NCI-H1105 treated with DMSO at 0.1 percent for 48 hours (cell line): ENCODE measurements around the gene TDRD12.
A peak's percentile ranks its signal among the peaks of the same experiment; 100 is the strongest.
"Not testable (repeated sequence)": the region's sequence is repeated elsewhere in the genome, so short reads cannot be mapped to it uniquely, and the experiment has no call there.

Experiments
- DNase-seq: peaks from one replicate; lab custom pipeline; 2025; lab: John Stamatoyannopoulos, UW

TDRD12 gene

DNA sequence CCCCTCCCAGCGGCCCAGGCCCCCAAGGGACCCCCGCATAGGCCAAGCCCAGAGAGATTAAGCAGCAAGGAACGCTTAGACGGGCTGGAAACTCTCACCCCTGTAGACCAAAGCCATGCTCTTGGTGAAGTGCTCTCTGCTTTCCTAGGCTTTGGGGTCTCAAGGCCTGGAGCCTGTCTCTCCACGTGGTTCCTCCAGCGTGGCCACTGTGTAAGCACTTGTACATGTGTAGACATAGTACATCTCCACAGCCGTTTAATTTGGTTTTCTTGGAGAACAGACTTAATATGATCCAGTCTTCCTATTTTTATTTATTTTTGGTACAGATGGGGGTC, 26.9 kb upstream of the TDRD12 start:
- DNase-seq: no peak

DNA sequence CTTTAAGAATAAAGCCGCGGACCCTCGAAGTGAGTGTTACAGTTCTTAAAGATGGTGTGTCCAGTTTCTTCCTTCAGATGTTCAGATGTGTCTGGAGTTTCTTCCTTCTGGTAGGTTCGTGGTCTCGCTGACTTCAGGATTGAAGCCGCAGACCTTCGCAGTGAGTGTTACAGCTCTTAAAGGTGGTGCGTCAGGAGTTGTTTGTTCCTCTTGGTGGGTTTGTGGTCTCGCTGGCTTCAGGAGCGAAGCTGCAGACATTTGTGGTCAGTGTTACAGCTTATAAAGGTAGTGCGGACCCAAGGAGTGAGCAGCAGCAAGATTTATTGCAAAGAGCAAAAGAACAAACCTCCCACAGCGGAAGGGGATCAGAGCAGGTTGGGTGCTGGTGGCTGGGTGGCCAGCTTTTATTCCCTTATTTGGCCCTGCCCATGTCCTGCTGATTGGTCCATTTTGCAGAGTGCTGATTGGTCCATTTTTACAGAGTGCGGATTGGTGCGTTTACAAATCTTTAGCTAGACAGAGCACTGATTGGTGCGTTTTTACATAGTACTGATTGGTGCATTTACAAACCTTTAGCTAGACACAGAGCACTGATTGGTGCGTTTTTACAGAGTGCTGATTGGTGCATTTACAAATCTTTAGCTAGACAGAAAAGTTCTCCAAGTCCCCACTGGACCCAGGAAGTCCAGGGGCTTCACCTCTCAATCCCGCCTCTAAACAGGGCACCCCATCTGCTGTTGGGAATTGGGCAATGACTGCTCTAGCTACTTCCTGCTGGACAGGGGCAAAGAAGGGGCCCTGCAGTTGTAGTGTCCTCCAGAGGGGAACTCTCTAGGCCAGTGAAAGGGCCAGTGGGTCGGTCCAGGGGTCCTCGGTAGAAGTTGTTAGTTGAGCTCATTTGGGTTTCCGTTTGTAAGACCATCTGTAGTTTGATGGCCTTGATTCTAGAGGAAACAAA, 26.1 kb upstream of the TDRD12 start:
- not testable (repeated sequence) for DNase-seq

DNA sequence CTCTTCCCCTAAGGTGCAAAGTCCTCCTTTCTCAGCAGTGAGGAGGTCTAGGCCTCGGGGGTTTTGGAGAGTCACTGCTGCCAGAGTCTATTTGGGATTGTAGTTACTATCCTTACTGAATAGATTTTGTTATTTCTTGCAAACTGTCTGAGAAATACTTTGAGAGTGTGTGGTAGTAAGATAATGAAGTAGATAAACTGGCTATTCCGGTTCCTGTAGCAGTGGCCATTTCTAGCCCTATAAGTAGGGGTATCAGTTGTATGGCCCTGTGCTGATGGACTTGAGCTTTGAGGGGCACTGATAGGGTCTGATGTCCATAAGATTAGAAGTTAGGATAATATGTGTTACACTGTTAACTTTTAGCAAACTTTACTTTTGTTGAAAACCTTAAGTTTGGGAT, 25.3 kb upstream of the TDRD12 start:
- not testable (repeated sequence) for DNase-seq

DNA sequence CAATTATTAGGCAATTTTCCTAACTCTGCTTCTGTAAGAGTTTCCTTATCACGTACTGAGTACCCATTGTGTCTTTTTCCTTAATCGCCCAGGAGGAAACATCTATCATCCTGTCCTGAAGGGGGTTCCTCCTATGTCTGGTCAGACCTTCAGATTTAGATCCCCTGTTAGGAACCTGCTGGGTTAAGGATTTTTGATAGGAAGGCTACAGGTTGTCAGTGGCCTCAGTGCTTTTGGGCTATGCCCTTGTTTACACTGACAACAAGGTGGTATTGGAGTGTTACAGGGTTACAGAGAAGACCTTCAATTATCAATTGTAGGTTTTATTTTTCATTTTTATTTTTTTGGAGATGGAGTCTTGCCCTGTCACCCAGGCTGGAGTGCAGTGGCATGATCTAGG, 24.7 kb upstream of the TDRD12 start:
- not testable (repeated sequence) for DNase-seq

DNA sequence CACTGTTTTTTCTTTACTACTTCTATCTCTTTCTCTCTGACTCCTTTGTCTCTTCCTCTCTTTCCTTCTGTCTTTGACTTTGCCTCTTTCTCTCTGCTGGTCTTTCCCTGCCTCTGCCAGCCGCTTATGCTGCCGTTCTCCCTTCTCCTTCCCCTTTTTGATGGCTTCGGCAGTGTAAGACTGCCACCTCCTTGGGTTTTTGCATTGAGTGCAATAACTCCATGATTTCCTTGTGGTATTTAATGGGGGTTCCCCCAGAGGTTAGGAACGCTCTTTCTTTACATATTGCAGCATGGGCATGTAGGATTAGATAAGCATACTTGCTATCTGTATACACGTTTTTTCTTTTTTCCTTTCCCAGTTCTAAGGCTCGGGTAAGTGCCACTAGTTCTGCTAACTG, 24.1 kb upstream of the TDRD12 start:
- DNase-seq: not testable (repeated sequence)

DNA sequence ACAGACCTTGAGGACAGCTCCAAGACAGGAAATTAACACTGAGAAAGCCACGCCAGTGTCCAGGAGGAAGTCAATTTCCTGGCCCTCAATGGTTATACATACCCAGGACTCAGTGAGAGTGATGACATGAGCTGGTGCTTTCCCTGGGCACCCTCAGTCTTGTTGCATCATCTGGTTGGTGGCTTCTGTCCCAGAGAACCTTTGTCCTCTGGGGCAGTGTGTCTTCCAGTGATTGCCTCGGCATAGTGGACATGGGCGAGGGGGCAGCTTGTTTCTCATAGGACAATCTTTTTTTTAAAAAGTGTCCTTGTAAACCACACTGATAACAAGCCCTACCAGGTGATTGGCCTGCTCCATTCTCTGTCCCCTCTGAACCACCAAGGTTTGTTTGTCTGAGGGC, 22.8 kb upstream of the TDRD12 start:
- not testable (repeated sequence) for DNase-seq

DNA sequence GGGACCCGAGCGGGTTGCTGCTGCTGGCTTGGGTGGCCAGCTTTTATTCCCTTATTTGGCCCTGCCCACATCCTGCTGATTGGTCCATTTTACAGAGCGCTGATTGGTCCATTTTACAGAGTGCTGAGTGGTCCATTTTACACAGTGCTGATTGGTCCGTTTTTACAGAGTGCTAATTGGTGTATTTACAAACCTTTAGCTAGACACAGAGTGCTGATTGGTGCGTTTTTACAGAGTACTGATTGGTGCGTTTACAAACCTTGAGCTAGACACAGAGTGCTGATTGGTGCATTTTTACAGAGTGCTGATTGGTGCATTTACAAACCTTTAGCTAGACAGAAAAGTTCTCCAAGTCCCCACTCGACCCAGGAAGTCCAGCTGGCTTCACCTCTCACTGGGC, 19.4 kb upstream of the TDRD12 start:
- DNase-seq: not testable (repeated sequence)

DNA sequence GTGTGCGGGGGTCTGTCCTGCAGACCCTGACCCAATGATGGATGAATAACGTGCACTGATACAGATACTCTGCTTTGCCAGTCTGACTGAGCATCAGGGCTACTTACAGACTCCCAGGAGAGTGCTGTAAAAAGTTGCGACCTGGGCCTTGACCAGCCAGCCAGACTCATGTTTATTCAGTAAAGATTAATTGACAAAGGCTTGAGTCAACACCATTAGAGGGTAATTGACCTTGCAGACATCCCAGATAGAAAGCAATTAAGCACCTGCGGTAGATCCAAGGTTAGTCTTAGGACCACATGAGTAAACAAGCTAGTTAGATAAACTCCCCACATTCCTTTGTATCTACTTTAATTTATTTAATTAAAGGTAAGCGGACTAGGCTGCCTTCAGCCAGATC, 17.6 kb upstream of the TDRD12 start:
- DNase-seq: peak; percentile 50

DNA sequence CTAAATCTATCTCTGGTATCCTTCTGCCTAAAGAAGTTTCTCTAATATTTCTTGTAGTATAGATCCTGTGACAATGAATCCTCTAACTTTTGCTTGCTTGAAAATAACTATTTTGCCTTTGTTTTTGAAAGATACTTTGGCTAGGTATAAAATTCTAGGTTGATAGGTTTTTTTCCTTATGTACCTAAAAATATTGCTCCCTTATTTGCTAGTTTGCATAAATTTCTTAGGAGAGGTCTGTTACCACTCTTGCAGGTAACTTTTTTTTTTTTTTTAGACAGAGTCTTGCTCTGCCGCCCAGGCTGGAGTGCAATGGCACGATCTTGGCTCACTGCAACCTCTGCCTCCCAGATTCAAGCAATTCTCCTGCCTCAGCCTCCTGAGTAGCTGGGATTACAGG, 15.6 kb upstream of the TDRD12 start:
- DNase-seq: not testable (repeated sequence)

DNA sequence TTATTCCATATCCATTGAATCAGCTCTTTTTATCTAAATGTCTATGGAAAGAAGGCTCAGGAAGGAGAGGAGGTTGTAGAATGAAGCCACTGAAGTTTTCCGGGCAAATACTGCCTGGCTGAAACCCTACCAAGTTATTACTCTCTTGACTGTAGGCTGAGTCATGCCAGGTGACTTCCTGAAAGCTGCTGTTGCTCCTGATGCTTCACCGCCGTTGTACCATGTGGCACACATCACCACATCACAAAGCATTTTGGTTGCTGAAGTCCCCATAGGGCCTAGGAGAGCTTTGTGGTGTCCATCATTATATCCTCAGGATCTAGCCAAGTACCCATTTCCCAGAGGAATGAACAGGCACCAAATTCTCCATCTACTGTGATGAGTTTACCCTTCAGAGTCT, 11.1 kb upstream of the TDRD12 start:
- DNase-seq: no peak

DNA sequence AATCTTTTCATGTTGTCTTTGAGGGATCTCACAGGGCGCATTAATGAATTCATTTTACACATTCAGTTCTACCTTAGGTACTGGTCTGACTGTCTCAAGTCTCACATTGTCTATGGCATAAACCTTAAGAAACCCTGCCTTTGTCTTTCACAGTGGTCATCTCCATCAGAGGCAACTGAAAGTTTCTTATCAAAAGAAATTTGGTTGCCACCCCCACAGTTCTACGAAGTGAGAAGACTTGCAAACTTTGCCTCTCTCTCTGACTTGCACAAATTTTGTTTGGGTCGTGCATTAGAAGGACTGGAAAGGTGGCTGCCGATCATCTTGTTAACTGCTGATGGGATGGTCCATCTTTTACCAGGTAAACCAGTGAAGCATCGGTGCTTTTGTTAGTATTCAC, 10.5 kb upstream of the TDRD12 start:
- DNase-seq: no peak

DNA sequence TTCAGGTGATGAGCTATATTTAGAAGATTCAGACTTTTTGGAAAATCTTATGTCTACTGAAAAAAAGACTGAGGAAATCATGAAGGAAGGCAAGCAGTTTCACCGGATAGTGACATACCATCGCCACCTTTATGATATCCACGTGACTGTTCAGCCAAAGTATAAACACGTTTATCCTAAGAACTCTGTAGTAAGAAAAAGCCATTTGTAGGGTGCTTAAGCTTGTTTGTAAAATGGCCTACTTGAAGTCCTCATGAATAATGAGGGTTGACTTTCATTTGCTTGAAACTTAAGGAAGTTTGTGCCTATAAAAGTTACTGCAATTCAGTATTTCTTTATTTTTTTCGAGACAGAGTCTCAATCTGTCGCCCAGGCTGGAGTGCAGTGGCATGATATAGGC, 7.8 kb upstream of the TDRD12 start:
- DNase-seq: no peak

DNA sequence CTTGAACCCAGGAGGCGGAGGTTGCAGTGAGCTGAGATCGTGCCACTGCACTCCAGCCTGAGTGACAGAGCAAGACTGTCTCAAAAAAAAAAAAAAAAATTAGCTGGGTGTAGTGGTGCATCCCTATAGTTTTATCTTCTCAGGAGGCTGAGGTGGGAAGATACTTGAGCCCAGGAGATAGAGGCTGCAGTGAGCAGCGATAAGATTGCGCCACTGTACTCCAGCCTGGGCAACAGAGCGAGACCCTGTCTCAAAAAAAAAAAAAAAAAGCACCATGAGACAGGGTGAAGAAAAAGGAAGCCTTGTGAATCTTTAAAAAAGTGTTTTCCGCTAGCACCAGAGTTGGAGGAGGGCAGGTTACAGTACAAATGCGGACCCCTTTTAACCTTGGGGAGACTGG, 3.4 kb upstream of the TDRD12 start:
- not testable (repeated sequence) for DNase-seq

DNA sequence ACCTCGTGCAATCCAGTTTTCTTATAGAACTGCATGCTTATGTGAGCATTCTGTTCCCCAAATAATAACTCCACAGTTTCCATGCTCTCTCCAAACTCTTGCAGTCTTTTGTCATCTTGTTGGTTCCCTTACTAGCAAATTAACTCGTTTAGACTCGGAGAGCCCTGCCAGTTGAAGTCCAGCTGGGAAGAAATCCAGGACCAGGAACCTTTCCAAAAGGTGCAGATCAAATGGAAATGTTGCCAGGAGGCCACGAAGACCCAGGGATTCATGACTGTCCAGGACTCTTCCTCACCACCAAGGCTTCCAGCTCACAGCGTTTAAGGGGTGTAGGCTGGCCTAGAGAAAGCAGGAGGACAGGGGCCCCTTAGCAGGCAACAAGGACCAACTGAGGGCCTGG, 2.1 kb upstream of the TDRD12 start:
- no peak for DNase-seq

DNA sequence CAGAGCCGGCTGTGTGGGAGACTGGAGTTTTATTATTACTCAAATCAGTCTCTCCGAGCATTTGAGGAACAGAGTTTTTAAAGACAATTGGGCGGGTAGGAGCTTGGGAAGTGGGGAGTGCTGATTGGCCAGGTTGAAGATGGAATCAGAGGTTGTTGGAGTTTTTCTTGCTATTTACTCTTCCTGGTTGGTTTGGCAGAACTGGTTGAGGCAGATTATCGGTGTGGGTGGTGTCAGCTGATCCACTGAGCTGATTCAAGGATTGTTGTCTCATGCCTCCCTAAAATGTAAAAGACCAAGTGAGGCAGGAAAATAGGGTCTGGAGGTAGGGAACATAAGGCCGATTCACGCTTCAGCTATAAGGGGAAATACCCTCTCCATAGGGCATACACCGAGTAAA, 1.3 kb upstream of the TDRD12 start:
- DNase-seq: no peak

DNA sequence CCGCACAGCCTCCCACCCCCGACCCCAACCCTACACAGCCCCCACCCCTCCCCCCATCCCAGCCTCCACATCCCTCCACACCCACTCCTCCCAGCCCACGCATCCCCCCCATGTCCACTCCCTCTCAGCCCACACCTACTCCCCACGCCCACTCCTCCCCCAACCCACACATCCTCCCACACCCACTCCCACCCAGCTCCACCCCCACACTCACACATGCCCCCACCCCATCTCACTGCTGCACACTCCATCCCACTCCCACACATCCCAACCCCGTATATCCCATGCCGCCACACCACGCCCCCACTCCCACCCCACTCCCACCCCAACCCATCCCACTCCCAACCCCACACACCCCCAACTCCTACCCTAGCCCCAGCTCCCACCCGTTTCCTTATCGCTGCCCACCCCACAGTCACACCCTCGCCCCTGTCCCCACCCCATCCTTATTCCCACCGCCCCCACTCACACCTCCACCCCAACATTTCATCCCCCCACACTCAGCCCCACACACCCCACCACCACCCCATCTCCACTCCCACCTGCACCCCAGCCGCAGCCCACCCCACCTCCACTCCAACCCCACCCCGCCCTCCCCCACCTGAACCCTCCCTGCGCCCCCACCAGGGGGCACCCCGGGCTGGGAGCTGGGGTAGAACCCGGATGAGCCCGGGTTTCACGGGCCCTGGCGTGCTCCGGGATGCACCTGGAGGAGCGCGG, 809 bp downstream of the TDRD12 start:
- DNase-seq: no peak

DNA sequence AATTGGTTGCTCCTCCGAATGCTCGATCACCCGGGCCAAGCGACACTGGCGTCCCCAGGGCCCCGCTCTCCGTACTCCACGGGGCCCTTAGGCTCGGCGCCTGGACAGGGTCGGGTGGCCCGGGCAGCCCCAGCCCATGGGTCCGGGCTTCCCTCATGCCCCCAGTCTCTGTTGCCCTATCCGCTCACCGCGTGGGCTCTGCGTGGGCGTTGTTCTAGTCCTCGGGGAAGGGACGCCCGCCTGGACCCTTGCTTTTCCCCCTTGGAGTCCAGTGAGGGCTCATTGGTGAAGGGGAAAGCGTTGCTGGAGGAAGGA, 1.3 kb downstream of the TDRD12 start:
- DNase-seq: no peak

DNA sequence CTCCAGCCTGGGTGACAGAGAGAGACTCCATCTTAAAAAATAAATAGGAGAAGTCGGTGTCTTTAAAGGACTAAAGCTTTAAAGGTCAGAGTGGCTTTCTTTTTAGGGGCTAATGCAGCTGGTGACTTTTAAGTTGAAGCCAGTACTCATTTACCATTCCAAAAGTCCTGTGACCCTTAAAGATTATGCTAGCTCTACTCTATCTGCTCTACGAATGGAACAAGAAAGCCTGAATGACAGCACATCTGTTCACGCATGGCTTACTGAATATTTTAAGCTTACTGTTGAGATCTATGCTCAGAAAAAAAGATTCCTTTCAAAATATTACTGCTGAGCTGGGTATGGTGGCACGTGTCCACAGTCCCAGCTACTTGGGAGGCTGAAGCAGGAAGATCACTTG, 16.4 kb downstream of the TDRD12 start:
- DNase-seq: no peak

DNA sequence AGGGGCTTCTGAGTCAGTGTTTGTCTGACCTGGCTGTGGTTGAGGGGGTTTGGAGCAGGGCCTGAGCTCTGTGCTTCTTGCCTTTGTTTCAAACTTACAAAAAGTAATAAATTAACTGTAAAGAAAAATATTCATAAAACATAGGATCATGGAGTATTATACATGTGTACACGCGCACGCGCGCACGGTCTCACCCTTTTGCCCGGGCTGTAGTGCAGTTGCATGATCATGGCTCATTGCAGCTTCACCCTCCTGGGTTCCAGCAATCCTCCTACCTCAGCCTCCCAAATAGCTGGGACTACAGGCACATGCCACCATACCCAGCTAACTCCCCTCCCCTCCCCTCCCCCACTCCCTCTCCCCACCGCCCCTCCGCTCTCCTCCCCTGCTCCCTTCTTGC, 23.5 kb downstream of the TDRD12 start:
- DNase-seq: no peak

DNA sequence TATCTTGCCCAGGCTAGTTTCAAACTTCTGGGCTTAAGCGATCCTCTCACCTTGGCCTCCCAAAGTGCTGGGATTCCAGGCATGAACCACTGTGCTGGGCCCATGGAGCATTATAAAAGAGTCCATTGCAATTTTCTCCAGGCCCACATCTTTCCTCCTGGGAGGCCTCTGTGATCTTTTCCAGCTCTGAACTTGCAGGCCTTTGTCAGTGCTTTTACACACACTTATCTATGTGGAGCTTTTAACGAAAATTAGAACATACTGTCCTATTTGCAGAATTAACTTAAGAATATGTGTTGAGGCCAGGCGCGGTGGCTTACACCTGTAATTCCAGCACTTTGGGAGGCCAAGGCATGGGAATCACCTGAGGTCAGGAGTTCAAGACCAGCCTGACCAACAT, 23.9 kb downstream of the TDRD12 start:
- no peak for DNase-seq

DNA sequence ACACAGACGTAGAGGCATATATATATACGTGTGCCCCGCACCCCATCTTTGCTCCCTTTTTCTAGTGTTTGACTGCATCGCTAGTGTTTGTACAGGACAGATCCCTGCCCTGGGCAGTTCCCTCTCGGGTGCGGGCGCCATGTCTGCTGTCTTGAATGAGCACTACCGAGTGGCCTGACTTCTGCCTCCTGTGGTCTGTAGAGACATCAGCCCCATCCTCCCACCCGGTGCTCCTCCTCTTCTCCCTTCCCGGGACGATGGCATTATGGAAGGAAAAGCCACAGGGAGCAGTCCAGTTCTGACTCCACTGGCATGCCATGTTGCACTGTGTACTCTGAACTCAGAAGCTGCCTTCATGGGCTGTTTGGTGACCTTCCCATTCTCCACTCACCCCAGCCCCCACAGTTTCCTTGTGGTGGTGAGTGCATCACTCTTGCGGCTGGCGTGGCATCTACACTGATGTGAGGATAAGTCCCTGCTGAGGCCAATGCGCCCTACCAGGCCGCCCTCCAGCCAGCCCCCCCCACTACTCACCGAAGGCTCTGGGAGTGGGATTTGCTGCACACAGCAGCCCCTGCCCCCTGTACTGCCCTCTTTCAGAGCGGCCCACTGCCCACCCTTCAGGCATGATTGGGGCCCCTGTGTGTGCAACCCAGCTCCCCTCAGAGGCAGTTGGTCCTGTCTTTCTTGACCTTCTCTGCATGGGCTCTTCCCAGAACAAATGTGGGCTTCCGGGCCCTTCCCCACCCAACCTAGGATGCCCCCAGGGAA, 25.2 kb downstream of the TDRD12 start:
- DNase-seq: no peak

DNA sequence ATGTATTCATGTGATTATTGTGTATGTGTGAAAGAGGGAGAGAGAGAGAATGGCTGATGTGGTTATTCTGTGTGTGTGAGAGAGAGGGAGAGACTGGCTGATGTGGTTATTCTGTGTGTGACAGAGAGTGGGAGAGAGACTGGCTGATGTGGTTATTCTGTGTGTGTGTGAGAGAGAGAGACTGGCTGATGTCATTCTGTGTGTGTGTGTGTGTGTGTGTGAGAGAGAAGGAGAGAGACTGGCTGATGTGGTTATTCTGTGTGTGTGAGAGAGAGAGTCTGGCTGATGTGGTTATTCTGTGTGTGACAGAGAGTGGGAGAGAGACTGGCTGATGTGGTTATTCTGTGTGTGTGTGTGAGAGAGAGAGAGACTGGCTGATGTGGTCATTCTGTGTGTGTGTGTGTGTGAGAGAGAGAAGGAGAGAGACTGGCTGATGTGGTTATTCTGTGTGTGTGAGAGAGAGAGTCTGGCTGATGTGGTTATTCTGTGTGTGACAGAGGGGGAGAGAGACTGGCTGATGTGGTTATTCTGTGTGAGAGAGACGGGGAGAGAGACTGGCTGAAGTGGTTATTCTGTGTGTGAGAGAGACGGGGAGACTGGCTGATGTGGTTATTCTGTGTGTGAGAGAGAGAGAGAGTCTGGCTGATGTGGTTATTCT, 26.2 kb downstream of the TDRD12 start:
- DNase-seq: not testable (repeated sequence)
